Anterior cingulate cortex (tissue), 58 donors: ENCODE measurements around the gene ZNF629.
A peak's percentile ranks its signal among the peaks of the same experiment; 100 is the strongest.

Source experiments
- DNase-seq, 58 donors: peaks; one replicate each; lab custom pipeline; 2025; lab: John Stamatoyannopoulos, UW

ZNF629 gene

DNA sequence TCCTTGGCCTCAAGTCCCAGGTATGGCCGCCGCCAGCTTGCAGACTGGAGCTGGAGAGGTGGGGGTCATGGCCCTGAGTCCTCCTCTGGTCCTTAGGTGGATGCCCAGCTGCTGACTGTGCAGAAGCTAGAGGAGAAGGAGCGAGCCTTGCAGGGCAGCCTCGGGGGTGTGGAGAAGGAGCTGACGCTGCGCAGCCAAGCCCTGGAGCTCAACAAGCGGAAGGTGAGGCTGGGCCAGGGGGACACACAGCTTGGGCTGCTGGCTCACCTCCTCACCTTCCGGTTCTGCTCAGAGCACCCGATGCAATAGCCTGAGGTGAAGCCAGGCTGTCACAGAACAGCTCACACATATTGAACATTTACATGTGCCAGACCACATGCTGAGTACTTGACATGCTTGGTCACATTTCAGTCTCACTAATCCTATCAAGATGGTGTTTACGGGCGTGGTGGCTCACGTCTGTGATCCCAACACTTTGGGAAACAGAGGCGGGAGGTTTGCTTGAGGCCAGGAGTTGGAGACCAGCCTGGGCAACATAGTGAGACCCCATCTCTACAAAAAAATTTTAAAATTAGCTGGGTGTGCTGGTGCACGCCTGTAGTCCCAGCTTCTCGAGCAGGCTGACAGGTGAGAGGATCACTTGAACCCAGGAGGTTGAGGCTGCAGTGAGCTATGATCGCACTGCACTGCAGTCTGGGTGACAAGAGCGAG, 17.5 kb downstream of the ZNF629 start:
- no peak for DNase-seq

DNA sequence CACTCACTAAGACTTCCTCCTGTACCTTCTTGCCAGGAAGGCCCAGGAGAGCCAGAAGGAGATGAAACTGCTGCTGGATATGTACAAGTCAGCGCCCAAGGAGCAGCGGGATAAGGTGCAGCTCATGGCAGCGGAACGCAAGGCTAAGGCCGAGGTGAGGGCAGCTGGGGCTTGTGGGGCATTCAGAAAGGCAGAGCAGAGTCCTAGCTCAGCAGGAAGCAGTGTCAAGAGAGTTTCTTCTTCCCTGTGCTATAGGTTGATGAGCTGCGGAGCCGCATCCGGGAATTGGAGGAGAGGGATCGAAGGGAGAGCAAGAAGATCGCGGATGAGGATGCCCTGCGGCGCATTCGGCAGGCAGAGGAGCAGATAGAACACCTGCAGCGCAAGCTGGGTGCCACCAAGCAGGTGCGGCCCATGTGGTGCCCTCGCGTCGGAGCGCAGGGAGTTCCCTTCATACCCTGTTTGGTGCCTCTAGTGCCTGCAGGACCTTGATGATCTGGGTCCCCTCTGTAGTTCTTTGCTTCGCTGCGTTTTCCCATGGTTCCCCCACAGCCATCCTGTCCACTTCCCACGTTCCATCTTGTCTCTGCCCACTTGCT, 18.3 kb downstream of the ZNF629 start:
- no peak for DNase-seq

DNA sequence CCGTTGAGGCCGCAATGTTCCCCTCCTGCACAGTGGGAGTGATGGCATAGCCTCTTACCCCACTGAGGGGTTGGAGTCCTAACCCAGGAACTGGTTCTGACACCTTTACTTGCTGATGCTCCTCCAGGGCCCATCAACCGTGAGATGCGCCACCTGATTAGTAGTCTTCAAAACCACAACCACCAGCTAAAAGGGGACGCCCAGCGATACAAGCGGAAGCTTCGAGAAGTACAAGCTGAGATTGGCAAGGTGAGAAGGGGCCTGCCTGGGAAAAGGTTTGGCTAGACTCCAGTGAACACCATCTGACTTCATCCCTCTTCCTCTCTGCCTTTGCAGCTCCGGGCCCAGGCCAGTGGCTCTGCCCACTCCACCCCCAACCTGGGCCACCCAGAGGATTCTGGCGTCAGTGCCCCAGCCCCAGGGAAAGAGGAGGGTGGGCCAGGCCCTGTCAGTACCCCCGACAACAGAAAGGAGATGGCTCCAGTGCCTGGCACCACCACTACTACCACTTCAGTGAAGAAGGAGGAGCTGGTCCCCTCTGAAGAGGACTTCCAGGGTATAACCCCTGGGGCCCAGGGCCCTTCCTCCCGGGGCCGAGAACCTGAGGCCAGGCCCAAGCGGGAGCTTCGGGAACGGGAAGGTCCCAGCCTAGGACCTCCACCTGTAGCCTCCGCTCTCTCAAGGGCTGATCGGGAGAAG, 19.1 kb downstream of the ZNF629 start:
- no peak for DNase-seq

DNA sequence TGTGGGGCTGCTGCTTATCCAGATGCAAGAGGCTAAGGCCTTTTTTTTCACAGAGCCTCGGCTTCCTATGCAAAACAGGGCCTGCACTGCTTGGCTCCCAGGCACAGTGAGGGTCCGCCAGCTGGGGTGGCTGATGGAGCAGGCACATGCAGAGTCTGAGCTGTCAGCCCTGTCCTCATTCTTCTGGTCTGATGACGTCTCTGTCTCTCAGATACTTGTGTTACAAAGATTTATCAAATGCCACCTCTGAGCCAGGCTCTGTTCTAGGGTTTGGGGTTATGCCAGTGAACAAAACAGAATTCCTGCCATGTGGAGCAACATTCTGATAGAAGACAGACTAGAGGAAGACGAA, 20.1 kb downstream of the ZNF629 start:
- DNase-seq, result no peak

DNA sequence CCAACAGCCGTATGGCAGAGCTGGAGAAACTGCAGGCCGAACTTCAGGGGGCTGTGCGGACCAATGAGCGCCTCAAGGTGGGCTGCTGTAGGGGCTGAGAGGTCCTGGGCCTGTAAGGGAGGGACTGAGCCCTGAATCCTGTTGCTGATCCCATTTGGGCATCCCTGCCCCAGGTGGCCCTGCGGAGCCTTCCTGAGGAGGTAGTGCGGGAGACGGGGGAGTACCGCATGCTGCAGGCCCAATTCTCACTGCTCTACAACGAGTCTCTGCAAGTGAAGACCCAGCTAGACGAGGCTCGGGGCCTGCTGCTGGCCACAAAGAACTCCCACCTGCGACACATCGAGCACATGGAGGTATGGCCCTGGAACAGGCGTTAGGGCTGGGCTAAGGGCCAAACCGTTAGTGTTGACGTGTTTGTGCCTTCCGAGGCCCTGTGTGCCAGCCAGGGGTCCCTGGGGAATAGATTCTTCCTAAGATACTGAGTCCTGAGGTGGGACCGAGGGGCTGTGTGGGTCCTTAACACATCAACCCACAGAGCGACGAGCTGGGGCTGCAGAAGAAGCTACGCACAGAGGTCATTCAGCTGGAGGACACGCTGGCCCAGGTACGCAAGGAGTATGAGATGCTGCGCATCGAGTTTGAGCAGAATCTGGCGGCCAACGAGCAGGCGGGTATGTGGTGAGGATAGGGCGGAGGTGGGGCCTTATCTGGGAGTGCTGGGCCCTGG, 20.6 kb downstream of the ZNF629 start:
- DNase-seq, result no peak

DNA sequence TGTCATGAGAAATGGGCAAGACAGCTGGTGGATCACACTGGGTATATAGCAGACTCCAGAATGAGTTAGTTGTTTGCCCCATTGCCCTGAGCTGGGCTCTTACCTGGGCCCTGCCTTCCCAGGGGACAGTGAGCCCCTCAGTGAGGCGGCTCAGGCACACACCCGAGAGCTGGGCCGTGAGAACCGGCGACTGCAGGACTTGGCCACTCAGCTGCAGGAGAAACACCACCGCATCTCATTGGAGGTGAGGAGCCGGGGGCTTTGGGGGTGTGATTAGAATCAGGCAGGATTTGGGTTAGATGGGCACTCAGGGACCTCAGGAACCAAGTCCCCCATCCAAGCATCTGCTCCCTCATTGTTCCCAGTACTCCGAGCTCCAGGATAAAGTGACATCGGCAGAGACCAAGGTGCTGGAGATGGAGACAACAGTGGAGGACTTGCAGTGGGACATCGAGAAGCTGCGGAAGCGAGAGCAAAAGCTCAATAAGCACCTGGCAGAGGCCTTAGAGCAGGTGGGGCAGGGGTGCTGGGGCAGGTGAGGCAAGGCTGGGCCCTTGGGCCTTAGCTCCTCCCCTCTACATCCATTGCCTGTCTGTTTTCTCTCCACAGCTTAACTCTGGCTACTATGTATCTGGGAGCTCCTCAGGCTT, 22.1 kb downstream of the ZNF629 start:
- DNase-seq, result no peak

DNA sequence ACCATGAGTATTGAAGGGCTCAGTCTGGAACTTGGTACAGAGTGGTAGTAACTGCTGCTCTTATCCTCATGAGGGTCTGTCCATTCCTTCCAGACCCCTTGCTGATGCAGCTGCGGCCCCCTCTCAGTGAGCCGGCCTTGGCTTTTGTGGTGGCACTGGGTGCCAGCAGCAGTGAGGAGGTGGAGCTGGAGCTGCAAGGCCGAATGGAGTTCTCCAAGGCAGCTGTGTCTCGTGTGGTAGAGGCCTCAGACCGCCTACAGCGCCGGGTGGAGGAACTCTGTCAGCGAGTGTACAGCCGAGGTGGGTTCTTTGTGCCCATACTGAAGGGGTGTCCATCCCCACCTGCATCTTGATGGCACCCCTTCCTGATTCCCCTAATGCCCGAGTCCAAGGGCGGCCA, 22.9 kb downstream of the ZNF629 start:
- no peak for DNase-seq

DNA sequence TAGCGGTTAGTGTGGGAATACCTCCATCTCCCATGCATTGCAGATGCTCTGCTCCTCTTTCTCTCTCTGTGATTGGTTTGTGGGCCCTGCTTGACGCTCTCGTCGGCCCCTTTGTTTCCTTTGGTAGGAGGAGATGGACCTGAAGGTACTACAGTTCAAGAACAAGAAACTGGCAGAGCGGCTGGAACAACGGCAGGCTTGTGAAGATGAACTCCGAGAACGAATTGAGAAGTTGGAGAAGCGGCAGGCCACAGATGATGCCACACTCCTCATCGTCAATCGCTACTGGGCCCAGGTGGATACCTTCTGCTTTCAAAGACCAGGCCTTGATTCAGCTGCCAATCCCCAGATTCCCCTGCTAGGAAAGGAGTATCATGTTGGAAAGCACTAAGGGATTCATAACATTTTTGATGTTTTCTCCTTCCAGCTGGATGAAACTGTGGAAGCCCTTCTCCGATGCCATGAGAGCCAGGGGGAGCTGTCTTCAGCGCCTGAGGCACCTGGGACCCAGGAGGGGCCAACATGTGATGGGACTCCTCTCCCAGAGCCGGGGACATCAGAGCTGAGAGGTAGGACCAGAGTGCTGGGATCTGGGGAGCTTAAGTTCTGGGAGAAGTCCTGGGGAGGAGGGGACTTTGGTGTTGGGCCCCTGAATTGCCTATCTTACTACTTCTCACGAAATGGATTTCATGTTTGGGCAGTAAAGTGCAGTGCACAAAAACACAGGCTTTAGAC, 23.8 kb downstream of the ZNF629 start:
- DNase-seq, result no peak

DNA sequence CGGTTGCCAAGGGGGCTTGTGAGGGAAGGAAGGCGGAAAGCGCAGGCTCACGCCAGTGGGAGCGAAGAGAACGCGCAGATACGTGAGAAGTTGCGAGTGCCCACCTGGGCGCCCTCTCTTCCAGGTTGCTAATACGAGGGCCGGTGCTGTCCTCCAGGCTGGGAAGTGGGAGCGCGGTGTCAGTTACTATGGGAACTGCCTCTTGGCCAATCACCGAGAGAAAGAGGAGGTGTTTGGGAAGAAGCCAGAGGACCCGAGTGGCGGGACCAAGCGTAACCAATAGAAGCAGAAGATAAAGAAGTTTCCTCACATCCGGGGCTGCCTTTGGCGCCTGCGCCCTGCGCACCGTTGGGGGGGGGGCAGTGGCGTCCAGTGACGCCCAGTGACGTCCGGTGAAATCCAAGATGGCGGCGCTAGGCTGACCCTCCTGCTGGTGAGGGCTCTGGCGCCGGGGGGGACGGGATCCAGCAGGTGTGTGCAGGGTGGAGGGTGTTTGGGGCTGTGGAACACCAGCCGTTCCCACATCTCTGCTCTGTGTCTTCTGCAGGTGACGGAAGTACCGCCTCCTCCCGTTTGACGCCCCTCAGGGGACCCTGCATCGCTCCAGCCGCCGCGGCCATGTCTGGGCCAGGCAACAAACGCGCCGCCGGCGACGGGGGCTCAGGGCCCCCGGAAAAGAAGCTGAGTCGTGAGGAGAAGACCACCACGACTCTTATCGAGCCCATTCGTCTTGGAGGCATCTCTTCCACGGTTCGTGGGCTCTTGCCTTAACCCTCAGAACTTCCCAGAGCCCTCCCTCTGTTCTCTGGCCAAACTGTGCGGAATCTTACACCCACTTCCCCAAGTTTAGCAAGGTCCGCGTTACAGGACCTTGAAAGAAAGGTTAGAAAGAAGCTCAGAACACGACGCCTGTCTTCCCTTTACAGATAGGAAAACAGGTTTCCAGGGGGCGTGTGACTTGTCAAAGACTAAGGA, 24.8 kb downstream of the ZNF629 start, which contains the start of the genes CFAP119 and RNF40:
Gene CFAP119 (minus strand): TSS at position 135 of the 975 bp plus-strand sequence. CDS start 314 bp downstream, outside the sequence.
Gene RNF40 (plus strand): TSS at position 395 of the 975 bp plus-strand sequence. CDS start 224 bp downstream, at position 619.
- DNase-seq, result peak; percentile 71 to 98 (median 96)

DNA sequence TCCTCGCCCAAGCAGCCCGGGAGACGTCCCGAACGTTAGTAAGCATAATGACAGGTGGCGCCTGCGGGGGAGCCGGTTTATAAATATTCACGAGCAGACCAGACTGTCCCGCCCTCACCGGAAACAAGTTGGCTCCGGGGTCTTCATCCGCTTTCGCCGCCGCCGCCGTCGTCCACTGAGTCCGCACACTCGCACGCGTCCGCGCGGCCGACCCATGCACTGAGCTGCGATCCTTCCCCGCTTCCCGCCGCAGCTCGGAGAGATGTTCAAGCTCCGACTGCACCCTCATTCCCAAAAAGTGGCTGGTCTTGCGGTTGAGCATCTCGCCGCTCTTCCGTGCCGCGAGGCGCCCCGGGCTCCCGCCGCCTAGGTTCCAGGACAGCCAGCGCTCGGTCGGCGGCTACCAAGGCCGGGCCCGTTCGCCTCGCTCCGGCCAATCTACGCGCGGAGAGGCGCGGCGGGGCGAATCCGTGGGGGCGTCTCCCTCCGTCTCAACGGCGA, 25.5 kb downstream of the ZNF629 start:
- peak in 8 of 58 donors; percentile 25 to 50 (median 32) for DNase-seq

DNA sequence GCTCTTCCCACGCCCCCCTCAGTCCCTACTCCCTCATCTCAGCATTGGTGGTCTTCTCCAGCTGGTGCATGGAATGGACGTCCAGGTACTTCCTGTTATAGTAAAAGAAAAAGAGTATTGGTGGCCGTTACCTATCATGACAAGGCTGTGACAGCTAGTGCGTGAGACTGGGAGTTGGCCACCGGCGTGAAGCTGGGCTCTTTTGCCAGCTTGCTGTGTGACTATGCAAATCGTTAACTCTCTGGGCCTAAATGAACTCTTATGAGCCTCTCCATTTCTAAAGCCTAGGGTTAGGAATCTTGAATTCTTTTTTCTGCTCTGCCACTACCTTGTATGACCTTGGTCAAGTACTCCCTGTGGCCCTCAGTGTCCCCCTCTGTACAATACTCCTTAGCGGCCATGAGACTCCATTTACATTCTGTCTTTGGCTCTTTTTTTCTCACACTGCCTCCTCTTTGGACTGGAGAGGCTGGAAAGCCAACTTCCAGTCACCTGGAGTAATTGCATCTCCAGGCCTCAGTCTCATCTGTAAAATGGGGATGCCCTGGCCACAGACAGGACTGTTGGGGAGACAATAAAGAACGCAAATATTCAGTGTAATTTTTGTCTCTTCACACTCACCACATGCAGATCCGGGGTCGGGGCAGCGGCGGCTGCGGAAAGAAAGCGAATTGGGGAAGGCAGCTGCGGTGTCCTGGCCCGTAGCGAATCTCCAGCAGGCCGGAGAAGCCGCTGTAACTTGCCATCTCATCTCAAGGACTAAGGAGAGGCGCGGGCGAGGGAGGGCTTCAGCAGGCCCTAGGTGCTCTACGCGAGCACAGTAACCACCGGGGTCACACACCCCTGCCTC, 26.2 kb downstream of the ZNF629 start:
- DNase-seq, result no peak

DNA sequence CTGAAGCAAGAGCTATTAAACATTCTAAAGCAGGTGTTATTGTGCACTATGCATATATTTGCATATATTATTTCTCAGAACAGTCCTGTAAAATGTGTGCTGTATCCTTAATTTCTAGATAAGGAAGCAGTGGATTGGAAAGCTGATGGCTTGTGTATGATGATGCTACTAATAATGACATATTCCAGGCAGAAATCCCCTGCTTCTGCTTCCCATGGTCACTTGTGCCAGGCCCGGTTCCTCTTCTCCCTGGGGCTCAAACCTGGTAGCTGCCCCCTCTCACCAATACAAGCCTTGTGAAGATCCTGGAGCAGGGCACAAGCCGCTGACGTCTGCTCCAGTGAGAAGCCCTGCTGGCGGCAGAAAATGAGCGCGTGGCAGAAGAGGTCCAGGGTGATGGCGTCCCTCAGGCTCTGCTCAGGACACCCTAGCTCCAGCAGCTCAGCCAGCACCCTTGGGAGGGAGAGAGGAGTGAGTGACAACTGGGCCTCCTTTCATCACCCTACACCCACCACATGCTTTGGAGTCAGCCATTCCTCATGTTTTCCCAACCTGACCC, 26.9 kb downstream of the ZNF629 start:
- no peak for DNase-seq

DNA sequence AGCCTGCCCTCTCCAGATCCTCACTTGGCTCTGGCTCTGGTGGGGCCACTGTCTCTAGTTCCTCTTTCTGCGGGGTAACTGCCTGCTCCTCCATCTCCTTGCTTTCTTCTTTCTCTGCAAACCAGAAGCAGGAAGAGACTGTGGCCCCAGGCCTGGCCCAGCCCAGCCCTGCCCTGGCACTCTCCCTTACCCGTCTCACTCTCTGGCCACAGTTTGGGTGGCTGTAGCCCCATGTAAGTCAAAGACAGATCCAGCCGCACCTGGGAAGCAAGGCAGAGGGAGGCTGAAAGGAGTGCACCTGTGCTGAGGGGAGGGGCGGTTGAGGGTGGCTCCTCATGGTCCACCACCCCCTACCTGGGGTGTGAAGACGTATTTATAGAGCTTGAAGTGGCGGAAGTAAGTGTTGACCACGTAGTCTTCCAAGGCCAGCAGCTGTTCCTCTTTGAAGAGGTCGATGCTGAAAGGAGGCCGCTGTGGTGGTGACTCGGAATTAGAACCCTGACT, 28.0 kb downstream of the ZNF629 start:
- peak in 3 of 58 donors; percentile 13 to 26 (median 21) for DNase-seq

DNA sequence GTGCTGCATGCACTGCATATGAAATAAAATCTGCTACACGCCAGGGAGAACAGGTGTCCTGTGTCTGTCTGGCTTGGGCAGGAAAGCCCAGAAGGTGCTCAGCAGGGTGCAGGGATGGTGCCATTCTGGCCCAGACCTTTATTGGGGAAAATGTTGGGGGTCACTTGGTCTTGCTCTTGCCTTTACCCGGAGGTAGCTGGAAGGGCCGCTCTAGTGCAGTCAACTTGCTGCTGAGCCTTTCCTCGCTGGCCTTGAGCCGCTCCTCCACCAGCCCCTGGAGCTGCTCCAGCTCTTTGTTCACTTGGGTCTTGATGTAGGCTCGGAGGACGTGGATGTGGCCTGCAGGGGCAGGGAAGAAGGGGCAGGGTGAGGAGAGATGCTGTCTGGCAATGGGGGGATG, 29.7 kb downstream of the ZNF629 start:
- no peak for DNase-seq

DNA sequence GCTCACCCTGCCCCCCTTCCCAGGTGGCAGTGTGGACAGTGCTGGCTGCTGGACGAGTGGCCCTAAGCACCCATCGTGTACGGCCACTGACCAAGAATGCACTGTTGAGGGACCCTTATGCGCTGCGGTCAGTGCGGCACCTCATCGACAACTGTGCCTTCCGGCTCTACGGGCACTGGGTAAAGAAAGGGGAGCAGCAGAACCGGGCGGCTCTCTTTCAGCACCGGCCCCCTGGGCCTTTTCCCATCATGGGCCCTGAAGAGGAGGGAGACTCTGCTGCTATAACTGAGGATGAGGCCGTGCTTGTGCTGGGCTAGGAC, 30.3 kb downstream of the ZNF629 start:
- DNase-seq, result no peak

DNA sequence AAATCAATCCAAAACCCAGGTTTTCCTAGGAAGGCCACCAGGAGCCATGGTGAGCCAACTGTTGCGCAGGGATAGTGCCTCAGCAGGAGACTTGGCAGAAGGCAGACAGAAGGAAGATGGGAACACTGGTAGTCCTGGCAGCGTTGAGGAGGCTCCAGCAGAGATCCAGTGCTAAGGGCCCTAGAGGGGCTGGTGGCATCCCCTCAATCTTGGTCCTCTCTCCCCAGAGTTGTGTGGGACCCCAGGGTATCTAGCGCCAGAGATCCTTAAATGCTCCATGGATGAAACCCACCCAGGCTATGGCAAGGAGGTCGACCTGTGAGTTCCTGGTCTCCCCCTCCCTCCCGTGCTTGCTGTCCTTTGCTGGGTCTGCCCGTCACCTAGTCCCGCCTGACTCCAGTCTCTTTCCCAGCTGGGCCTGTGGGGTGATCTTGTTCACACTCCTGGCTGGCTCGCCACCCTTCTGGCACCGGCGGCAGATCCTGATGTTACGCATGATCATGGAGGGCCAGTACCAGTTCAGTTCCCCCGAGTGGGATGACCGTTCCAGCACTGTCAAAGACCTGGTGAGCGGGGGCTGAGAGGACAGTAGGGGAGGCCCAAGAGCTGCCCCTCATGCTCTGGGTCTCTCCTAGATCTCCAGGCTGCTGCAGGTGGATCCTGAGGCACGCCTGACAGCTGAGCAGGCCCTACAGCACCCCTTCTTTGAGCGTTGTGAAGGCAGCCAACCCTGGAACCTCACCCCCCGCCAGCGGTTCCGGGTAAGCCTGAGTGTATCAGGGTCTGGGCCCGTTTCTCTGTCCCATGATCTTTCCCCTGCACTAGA, 30.8 kb downstream of the ZNF629 start:
- DNase-seq, result no peak
